K562 (cell line): ENCODE data around the gene MBD1. TPM values are rescaled to one million over a fixed set of nuclear protein-coding genes. Genes with fewer than 3 reads are reported as not detected.

Experiments used
- ARID2 ChIP-seq: fragments of 450-650 bp; IDR thresholded peaks from 2 replicates; pipeline ENCODE4 v1.6.1; 2017; ENCODE audit warnings: antibody characterized with exemption, mild to moderate bottlenecking
- CREB3 ChIP-seq: fragments of 450-650 bp; conservative IDR thresholded peaks from 2 replicates; pipeline ENCODE4 v1.6.1; 2016; ENCODE audit warnings: missing genetic modification characterization, low read depth, mild to moderate bottlenecking, missing compliant biosample characterization, moderate library complexity
- HDAC2 ChIP-seq: fragments of 450-650 bp; IDR thresholded peaks from 2 replicates; pipeline ENCODE4 v1.6.1; 2016; ENCODE audit warnings: mild to moderate bottlenecking
- L3MBTL2 ChIP-seq: fragments of 450-650 bp; IDR thresholded peaks from 2 replicates; pipeline ENCODE4 v1.6.1; 2016; ENCODE audit warnings: mild to moderate bottlenecking, moderate library complexity
- MAFG ChIP-seq: fragments of 450-650 bp; conservative IDR thresholded peaks from 2 replicates; pipeline ENCODE4 v1.6.1; 2016; ENCODE audit warnings: missing genetic modification characterization, missing compliant biosample characterization
- MEF2D ChIP-seq: conservative IDR thresholded peaks from 2 replicates; pipeline ENCODE4 v1.6.1; 2016; ENCODE audit warnings: low read depth, missing genetic modification characterization, missing compliant biosample characterization
- MGA ChIP-seq: fragments of 450-650 bp; IDR thresholded peaks from 2 replicates; pipeline ENCODE4 v1.6.1; 2016; ENCODE audit warnings: mild to moderate bottlenecking, moderate library complexity
- ZFP36 ChIP-seq: fragments of 150-350 bp; IDR thresholded peaks from 2 replicates; pipeline ENCODE4 v1.6.1; 2018; ENCODE audit warnings: low read length, low read depth; ENCODE audit not compliant: partially characterized antibody
- ZFPM2 ChIP-seq: fragments of 250-450 bp; sonication (Bioruptor Pico); IDR thresholded peaks from 2 replicates; pipeline ENCODE4 v1.5.1; 2022; ENCODE audit warnings: mild to moderate bottlenecking
- ZNF165 ChIP-seq: fragments of 250-450 bp; sonication (Bioruptor Pico); IDR thresholded peaks from 2 replicates; pipeline ENCODE4 v1.4.0; 2020; ENCODE audit warnings: borderline replicate concordance
- polyA plus RNA-seq, 8 experiments: library from polyadenylated mRNA; depleted of rRNA in 4 of 8; stranded (reverse) in 5 of 8; unstranded in 3 of 8; fragments of >200 nt; fragmentation: Nextera tagmentation in 2 of 8; fragmentation: Illumina TruSeq in 1 of 8; extraction: Ambion mirVana in 2 of 8; extraction: Trizol in 1 of 8; gene quantifications; 2 replicates each; pipeline versions ENCODE4 v1.2.1 to v1.2.3, GENCODE V29; 2011 to 2014; ENCODE audit warnings: inconsistent platforms in 1 of 8, missing spikeins in 1 of 8
- total RNA-seq, 7 experiments: library from RNA; depleted of rRNA in 6 of 7; stranded (reverse); fragments of >200 nt in 6 of 7; fragmentation: Illumina TruSeq in 2 of 7; extraction: Trizol in 2 of 7; gene quantifications; 2 replicates each; pipeline versions ENCODE4 v1.2.1 to v1.2.3, GENCODE V29; 2011 to 2021; ENCODE audit warnings: low replicate concordance in 1 of 7
- TF ChIP-seq, protein P1 (sequence below), 2 experiments: IDR thresholded peaks in 1 of 2; conservative IDR thresholded peaks in 1 of 2; 2 replicates each; pipeline ENCODE4 v1.6.1; 2016; ENCODE audit warnings: low read depth in 2 of 2, mild to moderate bottlenecking in 1 of 2, missing compliant biosample characterization in 1 of 2, missing genetic modification characterization in 1 of 2, moderate library complexity in 1 of 2

The MBD1 gene
- total and polyA plus RNA-seq, 9 of the 15 experiments (the other 6 are each of a cell fraction or from before 2014, with no cell fraction given): 3.0 to 59.7 (median 31.7) TPM

DNA sequence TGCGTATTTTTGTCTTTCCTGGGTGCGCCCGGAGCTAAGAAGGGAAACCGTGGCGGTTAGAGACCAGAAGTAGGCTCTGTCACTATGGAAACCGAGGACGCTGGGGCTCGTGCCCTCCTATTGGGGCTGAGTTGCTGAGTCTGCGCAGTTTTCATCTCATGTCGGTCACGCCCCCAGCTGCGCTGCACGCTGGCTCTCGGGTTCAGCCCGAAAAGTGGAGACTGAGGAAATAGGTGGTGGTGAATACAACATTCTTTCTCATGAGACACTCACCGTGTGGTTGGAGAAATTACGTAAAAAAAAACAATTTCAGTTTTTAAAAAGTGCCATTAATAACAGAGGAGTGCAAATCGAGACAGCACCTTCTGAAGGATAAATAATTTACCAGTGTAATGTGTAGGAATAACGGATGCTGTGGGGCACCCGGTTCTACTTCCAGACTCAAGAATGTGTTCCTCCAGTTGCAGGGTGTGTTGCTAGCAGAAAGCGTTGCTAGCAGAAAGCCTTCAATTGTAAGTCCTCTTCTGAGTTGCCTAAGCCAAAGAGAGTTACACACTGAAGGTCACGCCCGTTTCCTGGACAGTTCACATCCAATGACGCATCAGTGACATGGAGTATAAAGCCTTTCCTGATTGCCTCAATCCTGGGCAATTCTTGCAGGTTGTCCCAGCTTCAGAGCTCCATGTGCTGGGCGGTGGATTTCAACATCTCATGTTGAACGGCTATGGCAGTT lies 26.6 kb upstream of the MBD1 start (continued):
- TF ChIP-seq MGA: peak; percentile 59; the same call in 1 of the 2 replicates
- no peak for TF ChIP-seq HDAC2
- TF ChIP-seq ARID2: no peak
- no peak for TF ChIP-seq MAFG
- no peak for TF ChIP-seq ZFP36
- TF ChIP-seq CREB3 (tag): no peak
- peak; percentile 35; the same call in 1 of the 2 replicates for TF ChIP-seq L3MBTL2
- no peak for TF ChIP-seq MEF2D (tag)
- TF ChIP-seq, protein P1, sequence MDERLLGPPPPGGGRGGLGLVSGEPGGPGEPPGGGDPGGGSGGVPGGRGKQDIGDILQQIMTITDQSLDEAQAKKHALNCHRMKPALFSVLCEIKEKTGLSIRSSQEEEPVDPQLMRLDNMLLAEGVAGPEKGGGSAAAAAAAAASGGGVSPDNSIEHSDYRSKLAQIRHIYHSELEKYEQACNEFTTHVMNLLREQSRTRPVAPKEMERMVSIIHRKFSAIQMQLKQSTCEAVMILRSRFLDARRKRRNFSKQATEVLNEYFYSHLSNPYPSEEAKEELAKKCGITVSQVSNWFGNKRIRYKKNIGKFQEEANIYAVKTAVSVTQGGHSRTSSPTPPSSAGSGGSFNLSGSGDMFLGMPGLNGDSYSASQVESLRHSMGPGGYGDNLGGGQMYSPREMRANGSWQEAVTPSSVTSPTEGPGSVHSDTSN (CRISPR knock-in tag; IDR thresholded peaks at IDR 0.05; ENCODE audit: low read depth): no peak
- TF ChIP-seq, protein P1 (tag; conservative IDR thresholded peaks at IDR 0.05; ENCODE audit: low read depth): no peak
- no peak for TF ChIP-seq ZNF165 (CRISPR knock-in tag)
- no peak for TF ChIP-seq ZFPM2 (CRISPR knock-in tag)
